K562 (cell line): ENCODE results near the gene CENPB. TPM values are rescaled to one million over a fixed set of nuclear protein-coding genes. Genes with fewer than 3 reads are reported as not detected.

Source experiments
- ATAC-seq: fragments of 200-7000 bp; cut with Tn5 transposase; 3 replicates; pipeline ENCODE4 v1.9.1; 2020; ENCODE audit warnings: moderate library complexity
- BruUV-seq: library from RNA; stranded (reverse); fragments of 400-500 nt; replicated peaks from 2 replicates; lab custom pipeline; 2021; lab: Mats Ljungman, UMichigan
- CTCF ChIA-PET: fragments of 300-600 bp; formaldehyde crosslinking; extraction: SDS; loops from one replicate; lab custom pipeline; 2021; ENCODE audit warnings: low intra/inter-chr PET ratio; lab: Yijun Ruan, JAX
- POLR2A ChIA-PET: fragments of 300-600, 350-650 bp; sonication (Branson Sonifier 250); formaldehyde crosslinking; extraction: SDS; loops from one replicate; lab custom pipeline; 2021; ENCODE audit warnings: antibody characterized with exemption, inconsistent platforms; lab: Yijun Ruan, JAX
- DNase-seq, 4 experiments: peaks; one replicate each; pipeline versions ENCODE4 v3.0.0 to v3.0.0-alpha.2; 2011 to 2018; ENCODE audit warnings: low spot score in 3 of 4, mixed read lengths in 3 of 4; ENCODE audit errors: extremely low read depth in 1 of 4
- FAIRE-seq: peaks from 2 replicates; lab custom pipeline; 2011; peaks lifted over from hg19 to GRCh38; lab: Jason Lieb, UNC
- H2AFZ ChIP-seq: 2 replicates; pipeline ENCODE4 v1.6.0; 2011; ENCODE audit warnings: low read depth, low read length, control low read depth, inconsistent platforms
- H3K27ac ChIP-seq: fragments of 200-600 bp; 3 replicates; pipeline ENCODE4 v1.8.0; 2011; ENCODE audit warnings: low read depth, mild to moderate bottlenecking, control low read depth, inconsistent platforms, low read length, moderate library complexity, mixed read lengths; ENCODE audit errors: extremely low read depth
- H3K27me3 ChIP-seq, 2 experiments: fragments of 300-600 bp in 1 of 2; 2 replicates in 1 of 2; 3 replicates in 1 of 2; pipeline versions ENCODE4 v1.6.0 to v1.8.0; 2011; ENCODE audit warnings: inconsistent platforms in 2 of 2, low read length in 2 of 2, mild to moderate bottlenecking in 1 of 2, mixed read lengths in 1 of 2, moderate library complexity in 1 of 2; ENCODE audit not compliant: control insufficient read depth in 2 of 2, insufficient read depth in 2 of 2
- H3K36me3 ChIP-seq: fragments of 300-600 bp; 3 replicates; pipeline ENCODE4 v1.8.0; 2011; ENCODE audit warnings: mild to moderate bottlenecking, low read length, inconsistent platforms; ENCODE audit not compliant: control insufficient read depth, insufficient read depth
- H3K4me1 ChIP-seq, 2 experiments: fragments of 200-600 bp in 1 of 2; replicated peaks in 1 of 2; 2 replicates in 1 of 2; 3 replicates in 1 of 2; pipeline versions ENCODE4 v1.5.1 to v1.8.0; 2011; ENCODE audit warnings: inconsistent platforms in 2 of 2, low read length in 2 of 2, mild to moderate bottlenecking in 1 of 2, mixed read lengths in 1 of 2, moderate library complexity in 1 of 2; ENCODE audit not compliant: control insufficient read depth in 2 of 2, insufficient read depth in 2 of 2
- H3K4me2 ChIP-seq: 2 replicates; pipeline ENCODE4 v1.6.1; 2011; ENCODE audit warnings: low read length, control low read depth, inconsistent platforms, mixed read lengths; ENCODE audit not compliant: insufficient read depth
- H3K4me3 ChIP-seq: fragments of 200-600 bp; sonication (generic), shearing (Covaris generic); 2 replicates; pipeline ENCODE4 v1.5.1; 2016; ENCODE audit warnings: control low read depth, inconsistent platforms
- H3K79me2 ChIP-seq: fragments of 200-600 bp; 3 replicates; pipeline ENCODE4 v1.8.0; 2011; ENCODE audit warnings: low read length, inconsistent platforms; ENCODE audit not compliant: control insufficient read depth, insufficient read depth
- H3K9ac ChIP-seq, 2 experiments: 2 replicates each; pipeline versions ENCODE4 v1.6.0 to v1.6.1; 2011; ENCODE audit warnings: low read depth in 2 of 2, low read length in 2 of 2, control low read depth in 1 of 2, inconsistent platforms in 1 of 2, mild to moderate bottlenecking in 1 of 2, mixed read lengths in 1 of 2; ENCODE audit not compliant: insufficient read depth in 1 of 2
- H3K9me1 ChIP-seq: one replicate; pipeline ENCODE4 v1.6.0; 2011; ENCODE audit warnings: inconsistent platforms, mild to moderate bottlenecking, low read length, moderate library complexity; ENCODE audit not compliant: control insufficient read depth, insufficient read depth
- H3K9me3 ChIP-seq: replicated peaks from 2 replicates; pipeline ENCODE4 v1.5.1; 2011; ENCODE audit warnings: low read depth, low read length, inconsistent platforms; ENCODE audit not compliant: control insufficient read depth, insufficient read depth
- H4K20me1 ChIP-seq: replicated peaks from 2 replicates; pipeline ENCODE4 v1.6.1; 2011; ENCODE audit warnings: low read length, inconsistent platforms, mixed read lengths; ENCODE audit not compliant: control insufficient read depth, insufficient read depth
- FOXP1 ChIP-seq: sonication (generic); formaldehyde crosslinking; IDR thresholded peaks from 2 replicates; pipeline ENCODE4 v1.8.0; 2022; ENCODE audit warnings: mild to moderate bottlenecking, missing genetic modification reagents
- POLR2A ChIP-seq: fragments of 450-650 bp; conservative IDR thresholded peaks from 2 replicates; pipeline ENCODE4 v1.6.1; 2016
- WGBS: fragments of 100-300 bp; shearing (Covaris generic); methylation state at CpG from one replicate; pipeline ENCODE4 v1.1.6; 2016; ENCODE audit warnings: low coverage, mixed read lengths; ENCODE audit not compliant: insufficient coverage; ENCODE audit errors: missing lambda C conversion rate; 5-methylcytosine and 5-hydroxymethylcytosine counted together
- in situ Hi-C: fragments of 300-500 bp; cut with MboI; formaldehyde crosslinking; loops from 4 replicates; pipeline ENCODE4 v1.15.0; 2018; ENCODE audit warnings: inconsistent platforms, mixed read lengths
- intact Hi-C: fragments of 100-400 bp; cut with micrococcal nuclease; formaldehyde crosslinking; loops from 2 replicates; pipeline ENCODE4 v1.14.2; 2022
- polyA plus RNA-seq, 8 experiments: library from polyadenylated mRNA; depleted of rRNA in 4 of 8; stranded (reverse) in 5 of 8; unstranded in 3 of 8; fragments of >200 nt; fragmentation: Nextera tagmentation in 2 of 8; fragmentation: Illumina TruSeq in 1 of 8; extraction: Ambion mirVana in 2 of 8; extraction: Trizol in 1 of 8; gene quantifications; 2 replicates each; pipeline versions ENCODE4 v1.2.1 to v1.2.3, GENCODE V29; 2011 to 2014; ENCODE audit warnings: inconsistent platforms in 1 of 8, missing spikeins in 1 of 8
- total RNA-seq, 7 experiments: library from RNA; depleted of rRNA in 6 of 7; stranded (reverse); fragments of >200 nt in 6 of 7; fragmentation: Illumina TruSeq in 2 of 7; extraction: Trizol in 2 of 7; gene quantifications; 2 replicates each; pipeline versions ENCODE4 v1.2.1 to v1.2.3, GENCODE V29; 2011 to 2021; ENCODE audit warnings: low replicate concordance in 1 of 7
- TF ChIP-seq, protein P1 (sequence below): sonication (generic); formaldehyde crosslinking; IDR thresholded peaks from 2 replicates; pipeline ENCODE4 v1.8.0; 2022; ENCODE audit warnings: missing genetic modification reagents, mild to moderate bottlenecking, moderate library complexity, borderline replicate concordance

The CENPB gene
- total and polyA plus RNA-seq, 9 of the 15 experiments (the other 6 are each of a cell fraction or from before 2014, with no cell fraction given) = 0.17 to 70.8 (median 24.9) TPM

DNA sequence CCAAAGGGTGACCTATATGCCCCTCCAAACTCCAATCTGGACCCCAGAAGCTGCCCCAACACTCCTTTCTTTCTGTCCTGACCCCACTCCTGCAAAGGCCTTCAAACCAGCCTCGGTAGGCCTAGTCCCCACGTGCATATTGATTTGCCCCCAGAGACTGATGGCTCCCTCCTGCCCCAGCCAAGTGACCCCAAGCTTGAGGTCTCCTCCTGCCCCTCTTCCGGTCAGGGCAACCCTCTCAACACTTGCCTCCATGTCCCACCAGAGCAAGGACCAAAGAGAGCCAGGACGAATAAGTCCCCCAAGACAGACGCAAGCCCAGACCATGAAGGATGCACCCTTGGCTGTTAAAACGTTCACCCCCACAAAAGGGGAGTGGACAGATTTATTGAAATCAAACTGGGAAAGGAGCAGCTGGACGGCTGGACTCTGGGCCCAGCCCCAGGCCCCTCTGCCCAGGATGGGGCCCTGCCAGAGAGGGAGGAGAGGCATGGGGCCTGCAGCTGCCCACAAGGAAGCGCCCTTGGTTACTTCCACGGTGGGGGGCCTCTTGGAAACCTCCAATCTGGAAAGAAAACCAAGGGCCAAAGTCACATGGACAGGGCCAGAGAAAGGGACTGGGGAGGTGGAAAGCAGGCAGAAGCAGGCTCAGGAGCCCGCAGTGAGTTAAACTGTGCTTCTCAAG lies 2.9 kb downstream of the CENPB start:
- Histone ChIP-seq H3K4me2 (no peak overlapping the region), H3K4me1 (peaks cover 8 to 39% of the 10 kb centered on the region in 2 experiments; a peak in 3 of 5 replicates), H2AFZ (no peak overlapping the region), H4K20me1 (peaks cover 6% of the 10 kb centered on the region)
- TF ChIP-seq FOXP1 (CRISPR knock-in tag) (no peak), POLR2A (peak; percentile 38; the same call in 1 of the 2 replicates)
- TF ChIP-seq, protein P1, sequence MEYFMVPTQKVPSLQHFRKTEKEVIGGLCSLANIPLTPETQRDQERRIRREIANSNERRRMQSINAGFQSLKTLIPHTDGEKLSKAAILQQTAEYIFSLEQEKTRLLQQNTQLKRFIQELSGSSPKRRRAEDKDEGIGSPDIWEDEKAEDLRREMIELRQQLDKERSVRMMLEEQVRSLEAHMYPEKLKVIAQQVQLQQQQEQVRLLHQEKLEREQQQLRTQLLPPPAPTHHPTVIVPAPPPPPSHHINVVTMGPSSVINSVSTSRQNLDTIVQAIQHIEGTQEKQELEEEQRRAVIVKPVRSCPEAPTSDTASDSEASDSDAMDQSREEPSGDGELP (CRISPR knock-in tag) = 0 out of 2 replicates have a peak, but pooled peaks have one; percentile 21
- TF ChIP-seq, all 486 proteins: peak for 2
- POLR2A ChIA-PET = interaction anchor here (0.9 to 1.7 kb wide), 3 partner anchors 79 to 194 kb away, joined by 3 to 4 read pairs (median 3); no protein-coding TSS in a partner anchor
- Histone ChIP-seq H3K4me3 (no peak overlapping the region), H3K79me2 (peaks cover 31% of the 10 kb centered on the region), H3K9ac (peak overlapping the region in 1 of 2 experiments; percentile 68; a peak in 1 of 4 replicates), H3K27me3 (no peaks in the 10 kb centered on the region), H3K9me3 (no peaks in the 10 kb centered on the region), H3K36me3 (peaks cover 21% of the 10 kb centered on the region; the same call in 1 of the 3 replicates), H3K9me1 (no peaks in the 10 kb centered on the region), H3K27ac (no peak overlapping the region)
- CTCF ChIA-PET = no interaction called here
- intact Hi-C loops (loop anchor here (10.0 kb wide), 2 partner anchors 109 to 411 kb away; no protein-coding TSS in a partner anchor), in situ Hi-C loops (no loop called here)
- ATAC-seq = no peak
- no peak for DNase-seq
- 64% methylated on average over 8 of the region's 10 CpGs for WGBS
- no peak for FAIRE-seq
- no TSS peak for BruUV-seq
